Measurements from ENCODE around the gene GPR176. TPM values are rescaled to one million over a fixed set of nuclear protein-coding genes. Genes with fewer than 3 reads are reported as not detected.
"Not testable (repeated sequence)": the region's sequence is repeated elsewhere in the genome, so short reads cannot be mapped to it uniquely, and the experiment has no call there.

GPR176 gene
- total and polyA plus RNA-seq, 7 donors = 0.23 to 7.9 (median 3.9) TPM

- Histone ChIP-seq H3K9me3 (no peaks in the 10 kb centered on the region), H3K4me3 (no peak overlapping the region), H3K27me3 (no peaks in the 10 kb centered on the region), H3K4me1 (peaks cover 0 to 4% (median 0%) of the 10 kb centered on the region in 4 donors), H3K36me3 (no peaks in the 10 kb centered on the region), H3K27ac (no peak overlapping the region)
- 65 to 69% methylated on average over 1 of the region's 1 CpG for WGBS, 2 donors
- TF ChIP-seq POLR2AphosphoS5 (IDR thresholded peaks at IDR 0.05) (no peak), POLR2A (IDR thresholded peaks at IDR 0.05) (no peak)
- intact Hi-C loops (cut with DNase I) = no loop called here
- DNase-seq = no peak
Measured at GRCh38 chr15:39908186-39908585, 11.9 kb downstream of the GPR176 start.

GRCh38 chr15:39907216-39907615, 12.8 kb downstream of the GPR176 start:
- Histone ChIP-seq H3K9me3 (no peaks in the 10 kb centered on the region), H3K4me3 (no peak overlapping the region), H3K27me3 (no peaks in the 10 kb centered on the region), H3K36me3 (no peaks in the 10 kb centered on the region), H3K27ac (no peak overlapping the region), H3K4me1 (peaks cover 0 to 4% (median 0%) of the 10 kb centered on the region in 4 donors)
- DNase-seq = no peak
- WGBS, 2 donors = 79 to 80% methylated on average over 3 of the region's 3 CpGs
- TF ChIP-seq POLR2A (IDR thresholded peaks at IDR 0.05) (no peak), EP300 (IDR thresholded peaks at IDR 0.05) (no peak), POLR2AphosphoS5 (IDR thresholded peaks at IDR 0.05) (no peak), CTCF (IDR thresholded peaks at IDR 0.05) (no peak)
- intact Hi-C loops (cut with DNase I) = no loop called here

GRCh38 chr15:39904115-39904514, 16.0 kb downstream of the GPR176 start:
- WGBS, 2 donors = 79% methylated on average over 2 of the region's 2 CpGs
- Histone ChIP-seq H3K9me3 (no peaks in the 10 kb centered on the region), H3K4me3 (no peak overlapping the region), H3K27ac (no peak overlapping the region), H3K36me3 (no peaks in the 10 kb centered on the region), H3K4me1 (peaks cover 0 to 4% (median 0%) of the 10 kb centered on the region in 4 donors), H3K27me3 (no peaks in the 10 kb centered on the region)
- TF ChIP-seq EP300 (IDR thresholded peaks at IDR 0.05) (no peak), CTCF (IDR thresholded peaks at IDR 0.05) (no peak), POLR2AphosphoS5 (IDR thresholded peaks at IDR 0.05) (no peak), POLR2A (IDR thresholded peaks at IDR 0.05) (no peak)
- no peak for DNase-seq
- intact Hi-C loops (cut with DNase I) = no loop called here

- no peak overlapping the region for H3K27ac ChIP-seq
- DNase-seq = no peak
- no peaks in the 10 kb centered on the region for H3K36me3 ChIP-seq
- WGBS, 2 donors = 92 to 94% methylated on average over 3 of the region's 3 CpGs
- no peaks in the 10 kb centered on the region for H3K4me1 ChIP-seq
- intact Hi-C loops (cut with DNase I) = no loop called here
- no peaks in the 10 kb centered on the region for H3K27me3 ChIP-seq
- H3K9me3 ChIP-seq = no peaks in the 10 kb centered on the region
- TF ChIP-seq POLR2A (IDR thresholded peaks at IDR 0.05) = no peak
- no peak overlapping the region for H3K4me3 ChIP-seq
Measured at GRCh38 chr15:39898317-39898716, 21.7 kb downstream of the GPR176 start.

GRCh38 chr15:39896846-39897245, 23.2 kb downstream of the GPR176 start:
- Histone ChIP-seq H3K27me3 (no peaks in the 10 kb centered on the region), H3K4me3 (no peak overlapping the region), H3K9me3 (no peaks in the 10 kb centered on the region), H3K27ac (no peak overlapping the region), H3K36me3 (no peaks in the 10 kb centered on the region), H3K4me1 (no peaks in the 10 kb centered on the region)
- intact Hi-C loops (cut with DNase I) = no loop called here
- TF ChIP-seq CTCF (IDR thresholded peaks at IDR 0.05) = no peak
- no peak for TF ChIP-seq EP300 (IDR thresholded peaks at IDR 0.05)
- no peak for TF ChIP-seq POLR2AphosphoS5 (IDR thresholded peaks at IDR 0.05)
- TF ChIP-seq POLR2A (IDR thresholded peaks at IDR 0.05) = no peak
- no peak for DNase-seq
- WGBS, 2 donors = 69 to 71% methylated on average over 1 of the region's 1 CpG

GRCh38 chr15:39896101-39896500, 24.0 kb downstream of the GPR176 start:
- no peaks in the 10 kb centered on the region for H3K36me3 ChIP-seq
- intact Hi-C loops (cut with DNase I) = no loop called here
- no peak for DNase-seq
- no peaks in the 10 kb centered on the region for H3K27me3 ChIP-seq
- H3K4me1 ChIP-seq = no peaks in the 10 kb centered on the region
- H3K4me3 ChIP-seq = no peak overlapping the region
- no peak overlapping the region for H3K27ac ChIP-seq
- TF ChIP-seq EP300 (IDR thresholded peaks at IDR 0.05) (no peak), POLR2AphosphoS5 (IDR thresholded peaks at IDR 0.05) (no peak), POLR2A (IDR thresholded peaks at IDR 0.05) (no peak), CTCF (IDR thresholded peaks at IDR 0.05) (no peak)
- H3K9me3 ChIP-seq = no peaks in the 10 kb centered on the region
- 92 to 95% methylated on average over 1 of the region's 1 CpG for WGBS, 2 donors

GRCh38 chr15:39893051-39893450, 27.0 kb downstream of the GPR176 start:
- intact Hi-C loops (cut with DNase I); H3K27ac ChIP-seq: not testable (repeated sequence)
- WGBS, 2 donors = 64 to 69% methylated on average over 3 of the region's 4 CpGs

More at GRCh38 chr15:39893051-39893450, 27.0 kb downstream of the GPR176 start:
- not testable (repeated sequence) for H3K27me3 ChIP-seq, DNase-seq, H3K4me1 ChIP-seq, H3K9me3 ChIP-seq, H3K36me3 ChIP-seq, H3K4me3 ChIP-seq

Data from sigmoid colon (tissue), 7 donors.